ENCODE measurements around the gene ACOT4. TPM values are rescaled to one million over a fixed set of nuclear protein-coding genes. Genes with fewer than 3 reads are reported as not detected.

The ACOT4 gene
- total and polyA plus RNA-seq, 2 of the 8 experiments (the other 6 are each of a cell fraction or from before 2014, with no cell fraction given), result 0.80 to 1.1 TPM

- no peak for TF ChIP-seq SP4 (IDR thresholded peaks at IDR 0.05; ENCODE audit: low read length)
These were observed 49.2 kb downstream of the ACOT4 start (continued) for GRCh38 chr14:73640796-73641365.

All from H1 (cell line).